CD4-positive, alpha-beta T cell (primary cell): ENCODE results near the gene EPB41L4B. TPM values are rescaled to one million over a fixed set of nuclear protein-coding genes. Genes with fewer than 3 reads are reported as not detected.

Source experiments
- ATAC-seq: fragments of 200-7000 bp; cut with Tn5 transposase; one replicate; pipeline ENCODE4 v1.10.0; 2022; ENCODE audit warnings: mild to moderate bottlenecking; ENCODE audit not compliant: poor library complexity
- CTCF ChIA-PET: fragments of 350-600 bp; sonication (Branson Sonifier 250); formaldehyde crosslinking; loops from one replicate; lab custom pipeline; 2021; ENCODE audit warnings: antibody characterized with exemption, inconsistent platforms; lab: Charles Lee
- POLR2A ChIA-PET: fragments of 350-600 bp; sonication (Branson Sonifier 250); formaldehyde crosslinking; loops from one replicate; lab custom pipeline; 2021; ENCODE audit warnings: antibody characterized with exemption, inconsistent platforms; lab: Charles Lee
- DNase-seq, 14 experiments: peaks; one replicate each; pipeline ENCODE4 v3.0.0-alpha.2; 2013 to 2020; ENCODE audit warnings: mixed read lengths in 2 of 14
- H3K27ac ChIP-seq, 2 donors: one replicate each; pipeline versions ENCODE4 v1.5.1 to v1.7.0; 2013; ENCODE audit warnings: low read length in 2 of 2, low read depth in 1 of 2, mild to moderate bottlenecking in 1 of 2
- H3K27me3 ChIP-seq, 2 experiments: 1 replicate in 1 of 2; 2 replicates in 1 of 2; pipeline versions ENCODE4 v1.6.1 to v1.7.0; 2013; ENCODE audit warnings: low read length in 2 of 2, control low read depth in 1 of 2, mild to moderate bottlenecking in 1 of 2, moderate library complexity in 1 of 2; ENCODE audit not compliant: insufficient read depth in 2 of 2, control insufficient read depth in 1 of 2
- H3K36me3 ChIP-seq: one replicate; pipeline ENCODE4 v1.6.1; 2013; ENCODE audit warnings: low read length, control low read depth; ENCODE audit not compliant: insufficient read depth
- H3K4me1 ChIP-seq: one replicate; pipeline ENCODE4 v1.6.1; 2013; ENCODE audit warnings: low read length, control low read depth; ENCODE audit not compliant: insufficient read depth
- H3K4me3 ChIP-seq: one replicate; pipeline ENCODE4 v1.5.1; 2013; ENCODE audit warnings: mild to moderate bottlenecking, low read length, moderate library complexity
- H3K9me3 ChIP-seq, 2 experiments: 1 replicate in 1 of 2; 2 replicates in 1 of 2; pipeline versions ENCODE4 v1.6.1 to v1.7.0; 2013; ENCODE audit warnings: low read length in 2 of 2, mild to moderate bottlenecking in 2 of 2, control low read depth in 1 of 2, moderate library complexity in 1 of 2; ENCODE audit not compliant: control insufficient read depth in 1 of 2, insufficient read depth in 1 of 2
- H3K27ac Mint-ChIP-seq: one replicate; pipeline ENCODE4 v1.8.0; 2020; ENCODE audit warnings: mixed read lengths
- H3K27me3 Mint-ChIP-seq: one replicate; pipeline ENCODE4 v1.8.0; 2021; ENCODE audit warnings: mixed read lengths
- H3K36me3 Mint-ChIP-seq: one replicate; pipeline ENCODE4 v1.8.0; 2021; ENCODE audit warnings: low read depth, mixed read lengths
- H3K4me1 Mint-ChIP-seq: one replicate; pipeline ENCODE4 v1.8.0; 2021; ENCODE audit warnings: low read depth, mixed read lengths
- H3K4me3 Mint-ChIP-seq: one replicate; pipeline ENCODE4 v1.8.0; 2020; ENCODE audit warnings: mild to moderate bottlenecking, mixed read lengths
- H3K9me3 Mint-ChIP-seq: one replicate; pipeline ENCODE4 v1.8.0; 2020; ENCODE audit warnings: mixed read lengths
- intact Hi-C, 2 experiments: fragments of 100-400 bp; cut with DNase I in 1 of 2; cut with micrococcal nuclease in 1 of 2; formaldehyde crosslinking; loops; one replicate each; pipeline versions ENCODE4 v1.15.1 to v1.9.0; 2023 to 2025; cut with DNase I, micrococcal nuclease
- total RNA-seq, 174 experiments: library from RNA in 2 of 174; stranded (reverse) in 2 of 174; gene quantifications; one replicate each; pipeline ENCODE4 v1.2.3 and lab custom pipeline; 2021 to 2026
- TF ChIP-seq, protein P1 (sequence below): fragments of 200-600 bp; IDR thresholded peaks from one replicate; pipeline ENCODE4 v1.8.0; 2022; ENCODE audit warnings: antibody characterized with exemption, mild to moderate bottlenecking

The EPB41L4B gene
- total RNA-seq, 2 experiments from 2014 or later, result not detected

- H3K27me3 ChIP-seq, result peaks cover 36 to 37% of the 10 kb centered on the region in 2 experiments
- ChIA-PET CTCF (no interaction called here), POLR2A (no interaction called here)
- intact Hi-C loops, result no loop called here
- DNase-seq (no peak), ATAC-seq (no peak)
- H3K4me1 Mint-ChIP-seq, result peaks cover 8% of the 10 kb centered on the region
- no peak overlapping the region for H3K4me3 Mint-ChIP-seq
- TF ChIP-seq, protein P1, sequence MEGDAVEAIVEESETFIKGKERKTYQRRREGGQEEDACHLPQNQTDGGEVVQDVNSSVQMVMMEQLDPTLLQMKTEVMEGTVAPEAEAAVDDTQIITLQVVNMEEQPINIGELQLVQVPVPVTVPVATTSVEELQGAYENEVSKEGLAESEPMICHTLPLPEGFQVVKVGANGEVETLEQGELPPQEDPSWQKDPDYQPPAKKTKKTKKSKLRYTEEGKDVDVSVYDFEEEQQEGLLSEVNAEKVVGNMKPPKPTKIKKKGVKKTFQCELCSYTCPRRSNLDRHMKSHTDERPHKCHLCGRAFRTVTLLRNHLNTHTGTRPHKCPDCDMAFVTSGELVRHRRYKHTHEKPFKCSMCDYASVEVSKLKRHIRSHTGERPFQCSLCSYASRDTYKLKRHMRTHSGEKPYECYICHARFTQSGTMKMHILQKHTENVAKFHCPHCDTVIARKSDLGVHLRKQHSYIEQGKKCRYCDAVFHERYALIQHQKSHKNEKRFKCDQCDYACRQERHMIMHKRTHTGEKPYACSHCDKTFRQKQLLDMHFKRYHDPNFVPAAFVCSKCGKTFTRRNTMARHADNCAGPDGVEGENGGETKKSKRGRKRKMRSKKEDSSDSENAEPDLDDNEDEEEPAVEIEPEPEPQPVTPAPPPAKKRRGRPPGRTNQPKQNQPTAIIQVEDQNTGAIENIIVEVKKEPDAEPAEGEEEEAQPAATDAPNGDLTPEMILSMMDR, result no peak
- no peaks in the 10 kb centered on the region for H3K36me3 ChIP-seq
- H3K4me3 ChIP-seq, result no peak overlapping the region
- H3K27ac Mint-ChIP-seq, result no peak overlapping the region
- H3K27ac ChIP-seq, result no peak overlapping the region
- no peaks in the 10 kb centered on the region for H3K4me1 ChIP-seq
- no peaks in the 10 kb centered on the region for H3K9me3 Mint-ChIP-seq
- H3K27me3 Mint-ChIP-seq, result peaks cover 78% of the 10 kb centered on the region
- H3K36me3 Mint-ChIP-seq, result no peaks in the 10 kb centered on the region
- no peaks in the 10 kb centered on the region for H3K9me3 ChIP-seq
Observed at GRCh38 chr9:109314011-109314531, 6.8 kb downstream of the EPB41L4B start.

DNA sequence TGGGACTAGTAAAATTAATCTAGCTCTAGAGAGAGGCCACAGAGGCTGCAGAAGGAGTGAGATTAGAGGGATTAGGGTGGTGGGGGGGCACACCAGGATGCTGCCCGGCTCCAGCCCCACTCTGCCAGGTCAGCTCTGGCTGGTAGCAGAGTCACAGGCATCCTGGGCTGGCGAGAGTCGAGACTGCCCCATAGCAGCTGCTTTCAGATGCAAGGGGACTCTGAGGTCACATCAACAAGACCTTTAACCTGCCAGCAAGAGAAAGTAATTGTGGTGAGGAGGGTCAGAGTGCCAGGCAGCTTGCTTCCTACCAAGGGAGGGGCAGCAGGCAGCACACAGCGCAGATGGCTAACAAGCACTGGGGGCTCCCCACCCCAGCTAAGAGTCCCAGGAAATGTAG lies 7.5 kb downstream of the EPB41L4B start:
- H3K27ac Mint-ChIP-seq, result no peak overlapping the region
- H3K27me3 Mint-ChIP-seq, result peaks cover 75% of the 10 kb centered on the region
- ChIA-PET CTCF (no interaction called here), POLR2A (no interaction called here)
- H3K4me1 ChIP-seq, result no peaks in the 10 kb centered on the region
- no peak overlapping the region for H3K4me3 ChIP-seq
- no peak overlapping the region for H3K27ac ChIP-seq
- no peaks in the 10 kb centered on the region for H3K9me3 Mint-ChIP-seq
- no peaks in the 10 kb centered on the region for H3K9me3 ChIP-seq
- H3K4me1 Mint-ChIP-seq, result peaks cover 3% of the 10 kb centered on the region
- TF ChIP-seq, protein P1, result no peak
- H3K4me3 Mint-ChIP-seq, result no peak overlapping the region
- H3K36me3 ChIP-seq, result no peaks in the 10 kb centered on the region
- no peaks in the 10 kb centered on the region for H3K36me3 Mint-ChIP-seq
- intact Hi-C loops, result no loop called here
- DNase-seq, result no peak
- ATAC-seq, result no peak
- H3K27me3 ChIP-seq, result peaks cover 29 to 32% of the 10 kb centered on the region in 2 experiments

DNA sequence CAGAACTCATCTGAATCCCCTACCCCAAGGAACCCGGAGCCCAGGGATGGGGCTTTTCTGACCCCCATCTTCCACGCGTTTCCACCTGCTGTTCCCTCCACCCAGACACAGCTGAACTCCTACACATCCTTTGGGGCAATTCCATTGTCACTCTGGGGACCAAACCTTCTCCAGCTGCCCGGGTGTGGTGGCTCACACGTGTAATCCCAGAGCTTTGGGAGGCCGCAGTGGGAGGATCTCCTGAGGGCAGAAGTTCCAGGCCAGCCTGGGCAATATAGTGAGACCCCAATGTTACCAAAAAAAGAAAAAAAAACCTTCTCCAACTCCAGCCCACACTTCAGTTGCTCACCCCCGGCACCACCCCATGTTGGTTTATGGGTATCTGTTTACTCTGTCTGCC lies 8.1 kb downstream of the EPB41L4B start:
- ChIA-PET POLR2A (no interaction called here), CTCF (no interaction called here)
- intact Hi-C loops, result no loop called here
- no peaks in the 10 kb centered on the region for H3K36me3 ChIP-seq
- no peak for DNase-seq
- no peak overlapping the region for H3K4me3 ChIP-seq
- no peaks in the 10 kb centered on the region for H3K4me1 ChIP-seq
- TF ChIP-seq, protein P1, result no peak
- Mint-ChIP-seq H3K27me3 (peaks cover 74% of the 10 kb centered on the region), H3K9me3 (no peaks in the 10 kb centered on the region), H3K36me3 (no peaks in the 10 kb centered on the region), H3K27ac (no peak overlapping the region), H3K4me3 (no peak overlapping the region), H3K4me1 (no peaks in the 10 kb centered on the region)
- H3K9me3 ChIP-seq, result no peaks in the 10 kb centered on the region
- peaks cover 23 to 26% of the 10 kb centered on the region in 2 experiments for H3K27me3 ChIP-seq
- ATAC-seq, result no peak
- no peak overlapping the region for H3K27ac ChIP-seq
